Measurements from ENCODE around the gene ANGPTL7.

DNA sequence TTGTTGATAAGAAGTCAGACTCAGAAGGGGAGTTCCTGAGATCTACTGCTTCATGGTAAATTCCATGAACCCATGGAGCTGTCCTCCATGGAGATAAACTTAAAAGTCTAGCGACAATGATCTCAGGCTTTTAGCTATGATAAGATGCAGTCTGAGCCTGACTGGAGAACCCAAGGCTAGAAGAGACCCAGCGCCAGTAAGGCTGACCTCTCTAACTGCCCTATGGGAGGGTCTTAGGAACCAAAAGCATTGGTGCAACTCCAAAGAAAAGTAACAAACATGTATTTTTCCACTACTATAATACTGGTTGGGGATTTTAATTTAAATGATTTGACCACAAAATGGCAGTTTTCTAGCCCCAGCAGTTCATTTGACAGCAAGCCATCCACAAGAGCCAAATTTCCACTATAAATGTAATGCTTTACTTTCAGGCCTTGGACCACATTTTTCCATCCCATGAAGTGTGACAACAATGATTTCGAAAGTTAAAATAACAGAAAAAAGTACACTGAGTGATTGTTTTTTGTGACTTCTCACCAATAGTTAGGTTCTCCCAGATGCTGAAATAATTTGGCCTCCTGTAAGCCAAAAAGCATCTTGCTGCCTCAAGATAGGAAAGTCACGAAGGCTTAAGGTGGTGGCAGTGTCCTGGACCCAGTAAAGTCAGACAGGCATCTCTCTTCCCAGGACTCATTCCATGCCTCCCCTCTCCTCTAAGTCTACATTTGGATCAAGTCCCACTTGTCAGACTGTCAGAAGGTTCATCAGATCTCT, 46.4 kb upstream of the ANGPTL7 start:
- TF ChIP-seq ESRRG (CRISPR knock-in tag; IDR thresholded peaks at IDR 0.05) (no peak), ZC3H10 (CRISPR knock-in tag; IDR thresholded peaks at IDR 0.05) (no peak), OSR1 (CRISPR knock-in tag; IDR thresholded peaks at IDR 0.05) (no peak)
